ENCODE results near the gene SIX1.

DNA sequence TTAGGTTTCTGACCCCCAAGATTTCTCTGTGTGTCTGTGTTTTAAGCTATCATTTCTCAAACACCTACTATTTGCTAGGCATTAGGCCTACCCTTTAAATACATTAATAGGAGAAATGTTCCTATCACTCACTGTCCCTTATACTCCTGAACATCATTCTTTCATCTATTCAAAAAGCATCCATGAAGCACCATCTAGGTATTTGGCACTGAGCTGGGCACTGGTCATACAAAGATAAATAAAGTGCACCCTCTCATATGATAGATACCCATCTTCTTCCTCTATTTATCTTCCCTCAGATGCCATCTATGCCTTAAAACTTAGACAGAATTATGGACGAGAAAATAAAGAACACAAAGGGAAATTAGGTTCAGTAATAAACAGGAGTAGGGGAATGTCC lies 20.4 kb downstream of the SIX1 start:
- TF ChIP-seq CTCF (IDR thresholded peaks at IDR 0.05) (no peak), POLR2A (IDR thresholded peaks at IDR 0.05) (no peak)
